Stimulated activated CD8-positive, alpha-beta memory T cell treated with anti-CD3 and anti-CD28 coated beads, Interleukin-4, amount 100 ng/mL, for 24 hours (primary cell): ENCODE data around the gene DBNL.
A peak's percentile ranks its signal among the peaks of the same experiment; 100 is the strongest.

Experiments
- DNase-seq: peaks from one replicate; pipeline ENCODE4 v3.0.0-alpha.2; 2020; ENCODE audit warnings: low read depth

Gene DBNL

GRCh38 chr7:44062180-44062902, 17.8 kb downstream of the DBNL start:
- DNase-seq = no peak

DNA sequence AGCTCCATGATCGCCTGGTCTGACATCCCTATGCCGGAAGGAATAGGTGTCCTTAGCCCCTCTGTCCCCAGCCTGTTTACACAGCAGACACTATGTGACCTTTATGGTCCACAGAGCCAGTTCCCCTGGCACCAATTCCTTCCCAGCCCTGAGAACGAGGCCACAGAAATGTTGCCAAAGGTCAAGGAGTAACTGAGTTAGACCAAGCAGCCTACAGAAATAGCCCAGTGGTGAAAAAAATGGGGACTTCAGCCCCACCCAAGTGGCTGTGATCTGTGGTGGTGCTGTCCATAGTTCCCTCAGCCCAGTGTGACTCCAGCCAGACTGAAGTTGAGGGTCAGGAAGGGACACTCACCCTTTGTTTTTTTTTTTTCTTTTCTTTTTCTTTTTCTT, 18.4 kb downstream of the DBNL start:
- no peak for DNase-seq

DNA sequence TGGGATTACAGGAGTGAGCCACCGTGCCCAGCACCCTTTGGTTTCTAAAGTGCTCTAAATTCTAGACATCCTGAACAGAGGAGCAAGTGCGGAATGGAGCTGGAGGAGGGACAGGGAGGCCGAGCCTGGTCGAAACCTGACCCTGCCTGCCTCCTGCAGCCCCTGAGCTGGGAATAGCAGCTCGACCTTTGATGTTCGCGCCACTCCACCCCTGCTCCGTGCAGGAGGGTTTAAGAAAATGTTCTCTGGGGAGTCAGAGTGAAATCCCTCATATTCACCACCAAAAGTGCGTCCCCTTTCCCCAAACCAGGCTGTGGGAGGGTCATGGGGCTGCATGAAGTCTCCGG, 19.0 kb downstream of the DBNL start:
- no peak for DNase-seq

DNA sequence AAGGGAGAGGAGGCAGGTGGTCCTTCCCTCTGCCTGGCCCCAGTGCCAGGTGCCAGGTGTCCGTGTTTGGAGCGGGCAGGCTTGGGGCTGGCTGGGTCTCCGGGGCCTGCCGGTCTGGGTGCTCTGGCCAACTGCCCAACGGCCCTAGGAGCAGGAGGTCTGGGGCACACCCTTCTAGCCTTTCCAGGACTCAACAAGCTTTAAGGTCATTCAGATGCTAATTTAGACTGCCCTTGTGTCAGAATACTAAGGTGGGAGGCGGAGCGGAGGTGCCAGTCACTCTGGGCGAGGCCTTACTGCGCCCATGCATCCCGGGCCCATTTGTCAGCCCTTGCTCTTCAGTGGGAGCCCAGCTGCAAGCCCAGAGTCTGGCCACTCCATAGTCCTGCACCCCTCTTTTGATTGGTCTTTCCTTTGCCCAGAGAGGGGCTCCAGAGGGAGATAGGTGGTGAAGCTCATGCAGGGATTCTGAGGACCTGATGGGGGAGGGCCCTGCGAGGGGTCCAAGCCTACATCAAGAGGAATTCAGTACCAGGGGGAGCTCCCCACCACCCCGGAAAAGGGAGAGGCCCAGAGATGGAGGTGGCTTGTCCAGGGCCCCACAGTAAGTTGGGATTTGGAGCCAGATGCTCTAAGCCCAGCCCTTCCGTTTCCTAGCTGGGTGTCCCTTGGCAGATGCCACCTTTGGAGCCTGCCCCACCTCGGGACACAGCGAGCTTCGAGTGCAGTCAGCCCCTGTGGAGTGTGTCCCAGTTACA, 19.6 kb downstream of the DBNL start:
- DNase-seq = no peak

DNA sequence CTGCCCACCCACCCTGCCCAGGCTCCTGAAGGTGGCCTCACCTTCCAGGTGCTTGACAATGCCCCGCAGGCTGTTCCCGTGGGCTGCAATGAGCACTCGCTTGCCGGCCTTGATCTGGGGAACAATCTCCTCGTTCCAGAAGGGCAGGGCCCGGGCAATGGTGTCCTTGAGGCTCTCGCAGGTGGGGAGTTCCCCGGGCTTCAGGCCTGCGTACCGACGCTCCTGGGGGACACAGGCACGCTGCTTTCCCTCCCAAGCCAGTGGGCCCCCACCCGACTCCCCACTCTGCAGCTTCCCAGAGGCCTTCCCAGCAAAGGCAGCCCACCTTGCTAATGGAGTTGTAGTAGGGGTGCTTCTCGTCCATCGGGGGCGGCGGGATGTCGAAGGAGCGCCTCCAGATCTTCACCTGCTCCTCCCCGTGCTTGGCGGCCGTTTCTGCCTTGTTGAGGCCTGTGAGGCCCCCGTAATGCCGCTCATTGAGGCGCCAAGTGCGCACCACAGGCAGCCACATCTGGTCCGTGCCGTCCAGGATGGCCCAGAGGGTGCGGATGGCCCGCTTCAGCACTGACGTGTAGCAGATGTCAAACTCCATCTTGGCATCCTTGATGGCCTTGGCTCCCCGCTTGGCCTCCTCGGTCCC, 20.4 kb downstream of the DBNL start:
- no peak for DNase-seq

DNA sequence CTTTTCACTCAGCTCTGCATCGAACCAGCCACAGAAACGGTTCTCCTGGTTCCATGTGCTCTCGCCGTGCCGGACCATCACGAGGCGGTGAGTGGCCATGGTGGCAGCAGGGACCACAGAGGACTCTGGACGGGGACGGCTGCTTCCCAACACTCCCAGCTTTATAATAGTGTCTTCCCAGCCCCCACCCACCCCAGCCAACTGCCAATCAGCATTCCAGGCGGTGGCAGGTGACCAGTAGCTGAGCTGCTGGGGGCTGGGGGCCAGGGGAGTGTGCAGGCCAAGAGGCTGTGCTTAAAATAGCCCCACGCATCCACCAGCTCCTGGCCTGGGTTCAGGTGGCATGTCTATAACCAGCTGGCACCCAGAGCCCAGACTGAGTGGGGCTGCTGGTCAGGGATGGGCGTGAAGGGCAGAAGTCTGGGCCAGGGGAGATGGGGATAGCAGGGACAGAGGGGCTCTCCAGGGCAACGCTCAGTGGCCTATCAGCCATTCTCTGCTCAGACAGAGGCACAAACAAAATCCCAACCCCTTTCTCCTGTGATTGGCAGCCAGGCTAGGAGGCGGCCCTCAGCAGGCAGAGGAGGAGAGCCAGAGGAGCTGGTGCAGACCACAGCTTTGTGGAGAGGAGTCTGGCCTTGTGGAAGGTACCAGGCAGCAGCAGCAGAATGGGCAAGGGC, 21.1 kb downstream of the DBNL start, which contains the start of gene PGAM2:
Gene PGAM2 (minus strand): TSS at position 137 of the 680 bp plus-strand sequence. CDS start 38 bp downstream, at position 99.
- DNase-seq = no peak

GRCh38 chr7:44066111-44066460, 21.6 kb downstream of the DBNL start:
- no peak for DNase-seq

- no peak for DNase-seq
Observed at GRCh38 chr7:44066494-44067063, 22.1 kb downstream of the DBNL start.

DNA sequence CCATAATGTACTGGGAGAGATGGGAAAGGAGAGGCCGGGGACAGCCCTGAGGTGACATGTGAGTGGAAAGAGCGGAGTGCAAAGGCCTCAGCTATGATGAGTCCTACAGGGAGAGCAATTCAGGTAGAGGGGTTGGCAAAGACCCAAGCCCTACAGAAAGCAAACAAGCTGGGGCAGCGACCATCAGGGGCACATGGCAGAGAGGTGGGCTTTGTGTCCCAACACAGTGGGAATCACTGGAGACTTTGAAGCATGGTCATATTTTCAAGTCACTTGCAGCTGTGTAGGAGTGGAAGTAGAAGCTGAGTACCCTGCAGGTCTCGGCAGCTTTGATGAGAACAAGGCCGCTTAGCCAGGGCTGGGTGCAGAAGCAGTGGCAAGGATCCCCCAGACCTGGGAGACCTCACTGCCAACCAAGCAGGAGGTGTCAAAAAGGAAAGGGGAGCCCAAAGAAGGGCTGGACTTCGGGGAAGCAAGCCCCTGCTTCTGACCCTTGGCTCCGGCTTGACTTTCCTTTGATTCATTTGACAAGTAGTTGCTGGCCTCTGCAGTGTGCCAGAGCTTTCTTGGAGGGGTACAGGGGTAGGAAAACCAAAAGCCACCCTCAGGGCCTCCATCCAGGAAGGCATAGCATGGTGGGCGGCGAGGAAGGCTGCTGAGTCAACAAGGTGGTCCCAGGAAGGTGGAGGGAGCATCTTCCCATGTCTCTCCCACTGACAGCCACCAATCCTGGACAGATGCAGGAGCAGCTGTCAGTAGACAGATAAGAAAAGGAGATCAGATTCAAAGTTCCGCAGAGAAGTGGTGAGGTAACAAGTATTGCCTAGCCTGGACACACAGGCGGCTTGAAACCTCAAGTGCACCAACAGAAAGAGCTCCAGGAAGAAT, 22.8 kb downstream of the DBNL start:
- no peak for DNase-seq

DNA sequence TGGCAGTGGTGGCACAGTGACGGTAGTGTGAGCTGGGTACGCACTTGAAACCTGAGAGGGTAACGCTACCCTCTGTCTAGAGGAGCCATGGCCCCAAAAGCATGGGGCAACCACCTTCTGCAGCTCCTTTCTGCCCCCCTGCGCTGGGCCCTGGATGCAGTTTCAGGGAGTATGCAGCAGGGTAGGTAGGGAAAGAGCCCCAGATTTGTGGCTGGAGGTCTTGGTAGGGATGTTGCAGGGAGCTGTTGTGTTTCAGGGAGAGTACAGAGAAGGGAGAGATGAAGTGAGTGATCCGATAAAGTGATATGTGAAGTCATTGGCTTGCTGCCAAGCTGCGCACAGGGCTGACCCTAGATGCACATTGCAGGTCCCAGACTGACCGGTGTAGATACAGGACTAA, 23.6 kb downstream of the DBNL start:
- DNase-seq = no peak

- no peak for DNase-seq
Observed at GRCh38 chr7:44071726-44072363, 27.3 kb downstream of the DBNL start.

DNA sequence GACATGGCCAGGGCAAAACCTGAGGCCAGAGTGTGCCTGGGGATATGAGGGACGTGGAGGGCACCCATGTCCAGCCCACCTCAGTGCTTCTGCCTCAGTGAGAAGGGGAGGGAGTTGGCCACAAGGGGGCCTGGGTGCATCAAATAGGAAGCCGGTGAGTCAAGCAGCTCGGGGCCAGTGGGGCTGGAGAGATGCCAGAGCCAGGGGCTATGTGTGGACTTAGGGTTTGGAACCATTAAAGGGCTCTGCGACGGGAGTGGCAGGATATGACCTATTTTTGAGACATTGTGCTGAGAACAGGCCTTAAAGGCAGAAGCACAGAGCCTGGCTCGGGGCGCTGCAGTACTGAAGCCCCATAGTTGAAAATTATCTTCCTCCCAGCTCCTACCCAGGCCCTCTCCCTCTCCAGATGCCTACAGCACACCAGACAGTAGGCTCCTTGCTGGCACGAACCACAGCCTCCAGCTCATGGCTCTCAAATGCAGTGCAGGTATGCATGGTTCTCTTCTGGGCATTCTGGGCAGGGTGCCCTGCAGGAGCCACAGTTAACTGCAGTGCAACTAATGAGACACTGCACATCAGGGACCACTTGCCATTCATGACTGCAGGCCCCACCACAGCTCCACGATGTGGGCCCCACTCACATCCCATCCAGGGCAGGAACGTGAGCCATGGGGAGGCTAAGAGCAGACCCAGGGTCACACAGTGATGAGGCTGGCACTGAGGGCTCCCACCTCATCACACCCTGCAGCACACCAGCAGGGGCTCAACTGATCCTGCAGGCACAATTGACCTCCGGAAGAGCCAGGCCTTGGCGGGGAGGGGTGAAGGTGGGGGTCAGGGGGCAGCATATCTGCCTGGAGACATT, 28.1 kb downstream of the DBNL start:
- peak; percentile 22 for DNase-seq

DNA sequence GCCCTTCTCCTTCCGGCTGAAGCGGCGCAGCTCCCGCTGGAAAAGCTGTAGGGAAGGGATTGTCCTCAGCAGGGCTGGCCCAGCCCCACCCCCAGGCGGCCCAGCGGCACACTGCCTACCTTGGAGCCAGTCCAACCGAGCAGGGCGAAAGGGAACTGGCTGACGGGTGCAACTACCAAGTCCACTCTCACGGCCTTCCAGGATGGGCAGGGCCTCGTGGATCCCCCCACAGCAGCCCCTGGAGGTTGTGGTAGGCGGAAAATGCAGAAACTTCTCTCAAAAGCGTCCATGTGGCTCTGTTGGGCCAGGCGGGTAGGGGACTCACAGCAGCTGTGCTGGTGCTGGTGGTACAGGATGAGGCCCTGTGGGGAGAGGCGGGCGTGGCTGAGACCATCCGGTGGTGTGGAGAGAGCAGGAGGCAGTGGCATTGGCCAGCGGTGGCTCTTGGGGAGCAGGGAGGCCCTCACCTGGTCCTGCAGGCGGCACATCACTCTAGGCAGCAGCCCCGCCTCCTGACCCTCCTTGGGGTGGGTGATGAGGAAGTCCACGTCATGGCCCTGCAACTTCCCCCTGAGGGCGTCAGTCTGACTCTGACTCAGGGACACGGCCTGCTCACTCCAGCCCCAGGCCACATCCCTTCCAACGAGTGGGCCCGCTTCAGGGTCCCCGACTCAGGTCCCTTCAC, 29.3 kb downstream of the DBNL start:
- DNase-seq = peak; percentile 67

DNA sequence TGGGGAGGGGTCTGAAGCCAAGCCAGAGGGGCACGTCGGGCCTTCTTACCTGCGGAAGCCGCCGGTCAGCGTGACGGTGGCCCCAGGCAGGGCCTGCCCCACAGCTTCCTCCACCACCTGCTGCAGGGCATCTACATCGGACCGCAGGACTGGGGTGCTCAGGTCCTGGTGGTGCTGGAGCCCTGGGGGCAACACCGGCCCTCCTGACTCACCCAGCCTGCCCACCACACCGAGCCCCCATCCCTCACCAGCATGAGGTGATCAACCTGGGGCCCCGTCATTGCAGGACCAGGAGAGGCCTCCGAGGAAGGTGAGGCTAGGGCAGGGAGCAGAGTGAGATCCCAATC, 29.8 kb downstream of the DBNL start:
- DNase-seq = no peak

GRCh38 chr7:44075296-44076075, 31.0 kb downstream of the DBNL start:
- DNase-seq = no peak

DNA sequence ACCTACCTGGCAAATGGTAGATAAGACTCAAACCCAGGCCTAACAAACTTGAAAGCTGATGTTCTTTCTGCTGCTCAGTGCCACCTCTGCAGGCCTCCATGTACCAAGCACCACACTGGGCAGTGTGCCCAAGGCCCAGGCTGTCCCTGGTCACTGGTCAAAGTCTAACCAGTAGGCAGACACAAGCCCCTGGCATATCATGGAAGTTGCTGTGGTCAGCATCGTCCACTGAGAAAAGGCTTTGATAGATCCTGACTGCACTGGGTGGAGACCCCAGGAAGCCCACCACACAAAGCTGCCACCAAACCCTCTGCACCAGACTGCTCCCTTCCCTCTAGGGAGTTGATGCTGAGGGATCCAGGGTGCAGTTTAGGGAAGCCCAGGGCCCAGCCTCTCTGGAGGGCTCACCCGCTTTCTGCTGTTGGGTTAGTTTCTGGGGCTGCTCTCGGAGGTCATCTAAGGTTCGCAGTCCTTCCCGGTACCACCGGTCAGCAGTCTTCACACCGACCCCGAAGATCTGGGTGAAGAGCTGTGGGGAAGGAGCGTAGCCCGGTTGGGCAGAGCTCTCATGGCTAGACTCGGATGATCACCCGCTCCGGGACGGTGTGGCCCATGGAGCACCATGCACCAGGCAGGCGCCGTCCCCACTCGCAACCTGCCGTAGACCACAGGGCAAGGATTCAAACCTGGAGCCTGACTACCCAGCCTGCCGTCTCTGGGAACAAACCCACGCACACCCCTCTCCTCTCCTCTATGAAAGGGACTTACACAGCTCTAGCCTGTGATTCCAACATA, 31.8 kb downstream of the DBNL start:
- DNase-seq = no peak

DNA sequence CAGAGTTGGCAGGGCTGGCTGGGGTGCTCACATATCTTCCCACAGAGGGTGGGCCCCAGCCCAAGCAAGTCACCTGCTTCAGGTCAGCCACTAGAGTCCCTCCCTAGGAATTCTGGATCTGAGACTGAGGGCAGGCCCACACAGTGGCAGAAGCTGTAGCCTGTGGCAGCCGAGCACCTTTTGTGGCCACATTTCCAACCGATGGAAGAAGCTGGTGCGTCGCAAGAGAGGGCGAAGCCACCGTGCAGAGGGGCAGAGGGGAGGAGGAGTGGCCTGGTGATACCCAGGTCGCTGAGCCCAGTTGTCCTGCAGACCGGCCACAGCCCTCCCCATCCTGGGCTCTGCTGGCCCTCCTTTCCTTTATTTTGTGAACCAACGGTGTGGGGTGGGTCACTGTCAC, 32.6 kb downstream of the DBNL start:
- DNase-seq = no peak

DNA sequence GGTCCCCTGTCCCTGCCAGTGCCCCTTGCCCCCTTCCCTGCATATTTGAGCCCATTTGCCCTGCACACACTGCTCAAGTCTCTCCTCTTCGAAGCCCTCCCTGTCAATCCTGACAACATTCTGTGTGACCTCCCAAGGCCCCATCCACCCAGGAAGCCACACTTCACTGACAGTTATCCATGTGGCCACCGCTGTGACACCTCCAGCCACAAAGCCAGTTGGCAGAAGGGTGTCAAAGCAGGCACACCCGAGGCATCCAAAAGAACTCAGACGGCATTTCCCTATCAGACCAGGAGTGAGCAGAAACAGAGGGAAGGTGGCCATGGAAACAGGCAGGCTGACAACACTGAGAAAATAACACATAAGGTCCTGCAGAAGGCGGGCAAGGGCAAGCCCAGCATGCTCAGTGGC, 33.2 kb downstream of the DBNL start:
- DNase-seq = no peak
